ENCODE results near the gene ACSL1.

Gene ACSL1

GRCh38 chr4:184861047-184861446 lies 35.3 kb upstream of the ACSL1 start:
- no CpG with 5 or more reads among the region's 5 CpGs for WGBS (ENCODE audit: extremely low coverage, insufficient coverage, low lambda C conversion rate)
- Histone ChIP-seq H3K9ac (ENCODE audit: low read length) (no peak overlapping the region), H3K56ac (ENCODE audit: low read length) (no peak overlapping the region), H3K27ac (ENCODE audit: low read depth, low read length) (no peak overlapping the region), H3K79me1 (ENCODE audit: low read length) (no peaks in the 10 kb centered on the region), H3K23ac (ENCODE audit: low read length) (no peak overlapping the region), H4K5ac (ENCODE audit: low read length) (no peak overlapping the region), H4K8ac (ENCODE audit: low read depth, low read length) (no peak overlapping the region), H2BK120ac (ENCODE audit: low read depth, low read length) (no peak overlapping the region), H3K4me2 (ENCODE audit: low read length) (no peak overlapping the region), H2BK15ac (replicated peaks; ENCODE audit: low read depth) (no peak overlapping the region), H3K18ac (ENCODE audit: low read length) (no peak overlapping the region), H3K4ac (ENCODE audit: low read depth, low read length) (no peak overlapping the region), H3K4me3 (ENCODE audit: low read length) (no peak overlapping the region), H3K27me3 (ENCODE audit: insufficient read depth, low read length, poor library complexity) (no peaks in the 10 kb centered on the region), H3K36me3 (ENCODE audit: control insufficient read depth, insufficient read depth, low read length) (no peaks in the 10 kb centered on the region), H2BK5ac (ENCODE audit: low read length) (no peak overlapping the region), H3K4me1 (ENCODE audit: control insufficient read depth, low read depth, low read length) (no peaks in the 10 kb centered on the region), H2AK5ac (ENCODE audit: low read length) (no peak overlapping the region), H3K79me2 (ENCODE audit: control insufficient read depth, insufficient read depth, low read length) (no peaks in the 10 kb centered on the region)
- no peak for DNase-seq

GRCh38 chr4:184860018-184860779 lies 34.4 kb upstream of the ACSL1 start:
- no peak overlapping the region for H3K4me3 ChIP-seq (ENCODE audit: low read length)

GRCh38 chr4:184857441-184858121 lies 31.8 kb upstream of the ACSL1 start:
- Histone ChIP-seq H3K79me1 (ENCODE audit: low read length) (no peaks in the 10 kb centered on the region), H4K5ac (ENCODE audit: low read length) (no peak overlapping the region), H3K36me3 (ENCODE audit: control insufficient read depth, insufficient read depth, low read length) (no peaks in the 10 kb centered on the region), H3K4ac (ENCODE audit: low read depth, low read length) (no peak overlapping the region), H3K4me1 (ENCODE audit: control insufficient read depth, low read depth, low read length) (no peaks in the 10 kb centered on the region), H3K23ac (ENCODE audit: low read length) (no peak overlapping the region), H3K4me3 (ENCODE audit: low read length) (no peak overlapping the region), H4K8ac (ENCODE audit: low read depth, low read length) (no peak overlapping the region), H2BK15ac (replicated peaks; ENCODE audit: low read depth) (no peak overlapping the region), H2BK120ac (ENCODE audit: low read depth, low read length) (no peak overlapping the region), H3K9ac (ENCODE audit: low read length) (no peak overlapping the region), H3K27ac (ENCODE audit: low read depth, low read length) (no peak overlapping the region), H3K18ac (ENCODE audit: low read length) (no peak overlapping the region), H3K4me2 (ENCODE audit: low read length) (no peak overlapping the region), H3K27me3 (ENCODE audit: insufficient read depth, low read length, poor library complexity) (no peaks in the 10 kb centered on the region), H3K56ac (ENCODE audit: low read length) (no peak overlapping the region), H2BK5ac (ENCODE audit: low read length) (no peak overlapping the region), H2AK5ac (ENCODE audit: low read length) (no peak overlapping the region), H3K79me2 (ENCODE audit: control insufficient read depth, insufficient read depth, low read length) (no peaks in the 10 kb centered on the region)
- DNase-seq, result no peak
- no CpG with 5 or more reads among the region's 11 CpGs for WGBS (ENCODE audit: extremely low coverage, insufficient coverage, low lambda C conversion rate)

More at GRCh38 chr4:184860018-184860779, 34.4 kb upstream of the ACSL1 start:
- Histone ChIP-seq H4K8ac (ENCODE audit: low read depth, low read length) (no peak overlapping the region), H3K4ac (ENCODE audit: low read depth, low read length) (no peak overlapping the region), H3K9ac (ENCODE audit: low read length) (no peak overlapping the region), H2BK5ac (ENCODE audit: low read length) (no peak overlapping the region), H2BK120ac (ENCODE audit: low read depth, low read length) (no peak overlapping the region), H3K79me2 (ENCODE audit: control insufficient read depth, insufficient read depth, low read length) (no peaks in the 10 kb centered on the region), H3K4me1 (ENCODE audit: control insufficient read depth, low read depth, low read length) (no peaks in the 10 kb centered on the region), H2AK5ac (ENCODE audit: low read length) (no peak overlapping the region), H3K36me3 (ENCODE audit: control insufficient read depth, insufficient read depth, low read length) (no peaks in the 10 kb centered on the region), H3K56ac (ENCODE audit: low read length) (no peak overlapping the region), H3K79me1 (ENCODE audit: low read length) (no peaks in the 10 kb centered on the region), H3K27ac (ENCODE audit: low read depth, low read length) (no peak overlapping the region), H4K5ac (ENCODE audit: low read length) (no peak overlapping the region), H3K27me3 (ENCODE audit: insufficient read depth, low read length, poor library complexity) (no peaks in the 10 kb centered on the region), H3K23ac (ENCODE audit: low read length) (no peak overlapping the region), H3K18ac (ENCODE audit: low read length) (no peak overlapping the region), H2BK15ac (replicated peaks; ENCODE audit: low read depth) (no peak overlapping the region), H3K4me2 (ENCODE audit: low read length) (no peak overlapping the region)
- no CpG with 5 or more reads among the region's 15 CpGs for WGBS (ENCODE audit: extremely low coverage, insufficient coverage, low lambda C conversion rate)
- no peak for DNase-seq

GRCh38 chr4:184856277-184856609 lies 30.5 kb upstream of the ACSL1 start:
- Histone ChIP-seq H3K9ac (ENCODE audit: low read length) (no peak overlapping the region), H3K4ac (ENCODE audit: low read depth, low read length) (no peak overlapping the region), H2BK15ac (replicated peaks; ENCODE audit: low read depth) (no peak overlapping the region), H3K4me2 (ENCODE audit: low read length) (no peak overlapping the region), H3K18ac (ENCODE audit: low read length) (no peak overlapping the region), H2AK5ac (ENCODE audit: low read length) (no peak overlapping the region), H3K56ac (ENCODE audit: low read length) (no peak overlapping the region), H4K8ac (ENCODE audit: low read depth, low read length) (no peak overlapping the region), H4K5ac (ENCODE audit: low read length) (no peak overlapping the region), H3K36me3 (ENCODE audit: control insufficient read depth, insufficient read depth, low read length) (no peaks in the 10 kb centered on the region), H2BK120ac (ENCODE audit: low read depth, low read length) (no peak overlapping the region), H3K4me1 (ENCODE audit: control insufficient read depth, low read depth, low read length) (no peaks in the 10 kb centered on the region), H3K23ac (ENCODE audit: low read length) (no peak overlapping the region), H3K27ac (ENCODE audit: low read depth, low read length) (no peak overlapping the region), H3K79me2 (ENCODE audit: control insufficient read depth, insufficient read depth, low read length) (no peaks in the 10 kb centered on the region), H2BK5ac (ENCODE audit: low read length) (no peak overlapping the region), H3K79me1 (ENCODE audit: low read length) (no peaks in the 10 kb centered on the region), H3K4me3 (ENCODE audit: low read length) (no peak overlapping the region), H3K27me3 (ENCODE audit: insufficient read depth, low read length, poor library complexity) (no peaks in the 10 kb centered on the region)
- DNase-seq, result no peak
- WGBS (ENCODE audit: extremely low coverage, insufficient coverage, low lambda C conversion rate), result no CpG with 5 or more reads among the region's 1 CpG

- no peaks in the 10 kb centered on the region for H3K27me3 ChIP-seq (ENCODE audit: insufficient read depth, low read length, poor library complexity)
- no peak overlapping the region for H2BK5ac ChIP-seq (ENCODE audit: low read length)
- no peak overlapping the region for H3K4ac ChIP-seq (ENCODE audit: low read depth, low read length)
- H3K56ac ChIP-seq (ENCODE audit: low read length), result no peak overlapping the region
- H4K8ac ChIP-seq (ENCODE audit: low read depth, low read length), result no peak overlapping the region
- H3K36me3 ChIP-seq (ENCODE audit: control insufficient read depth, insufficient read depth, low read length), result no peaks in the 10 kb centered on the region
- H2AK5ac ChIP-seq (ENCODE audit: low read length), result no peak overlapping the region
- H3K9ac ChIP-seq (ENCODE audit: low read length), result no peak overlapping the region
- H2BK15ac ChIP-seq (replicated peaks; ENCODE audit: low read depth), result no peak overlapping the region
- no peak overlapping the region for H2BK120ac ChIP-seq (ENCODE audit: low read depth, low read length)
- no peaks in the 10 kb centered on the region for H3K4me1 ChIP-seq (ENCODE audit: control insufficient read depth, low read depth, low read length)
- no peak overlapping the region for H3K27ac ChIP-seq (ENCODE audit: low read depth, low read length)
- WGBS (ENCODE audit: extremely low coverage, insufficient coverage, low lambda C conversion rate), result no CpG with 5 or more reads among the region's 6 CpGs
- H3K4me3 ChIP-seq (ENCODE audit: low read length), result no peak overlapping the region
- no peaks in the 10 kb centered on the region for H3K79me1 ChIP-seq (ENCODE audit: low read length)
- no peak overlapping the region for H3K4me2 ChIP-seq (ENCODE audit: low read length)
- no peaks in the 10 kb centered on the region for H3K79me2 ChIP-seq (ENCODE audit: control insufficient read depth, insufficient read depth, low read length)
- H3K18ac ChIP-seq (ENCODE audit: low read length), result no peak overlapping the region
- H4K5ac ChIP-seq (ENCODE audit: low read length), result no peak overlapping the region
- no peak overlapping the region for H3K23ac ChIP-seq (ENCODE audit: low read length)
- no peak for DNase-seq
These were observed 28.9 kb upstream of the ACSL1 start for GRCh38 chr4:184854673-184855072.

Measured in mesendoderm (in vitro differentiated cells).